EL (cell line): Measurements from ENCODE around the gene RAB8B.
A peak's percentile ranks its signal among the peaks of the same experiment; 100 is the strongest.
"Not testable (repeated sequence)": the region's sequence is repeated elsewhere in the genome, so short reads cannot be mapped to it uniquely, and the experiment has no call there.

ENCODE experiments used
- DNase-seq: peaks from one replicate; pipeline ENCODE4 v3.0.0-alpha.2; 2016

The RAB8B gene

DNA sequence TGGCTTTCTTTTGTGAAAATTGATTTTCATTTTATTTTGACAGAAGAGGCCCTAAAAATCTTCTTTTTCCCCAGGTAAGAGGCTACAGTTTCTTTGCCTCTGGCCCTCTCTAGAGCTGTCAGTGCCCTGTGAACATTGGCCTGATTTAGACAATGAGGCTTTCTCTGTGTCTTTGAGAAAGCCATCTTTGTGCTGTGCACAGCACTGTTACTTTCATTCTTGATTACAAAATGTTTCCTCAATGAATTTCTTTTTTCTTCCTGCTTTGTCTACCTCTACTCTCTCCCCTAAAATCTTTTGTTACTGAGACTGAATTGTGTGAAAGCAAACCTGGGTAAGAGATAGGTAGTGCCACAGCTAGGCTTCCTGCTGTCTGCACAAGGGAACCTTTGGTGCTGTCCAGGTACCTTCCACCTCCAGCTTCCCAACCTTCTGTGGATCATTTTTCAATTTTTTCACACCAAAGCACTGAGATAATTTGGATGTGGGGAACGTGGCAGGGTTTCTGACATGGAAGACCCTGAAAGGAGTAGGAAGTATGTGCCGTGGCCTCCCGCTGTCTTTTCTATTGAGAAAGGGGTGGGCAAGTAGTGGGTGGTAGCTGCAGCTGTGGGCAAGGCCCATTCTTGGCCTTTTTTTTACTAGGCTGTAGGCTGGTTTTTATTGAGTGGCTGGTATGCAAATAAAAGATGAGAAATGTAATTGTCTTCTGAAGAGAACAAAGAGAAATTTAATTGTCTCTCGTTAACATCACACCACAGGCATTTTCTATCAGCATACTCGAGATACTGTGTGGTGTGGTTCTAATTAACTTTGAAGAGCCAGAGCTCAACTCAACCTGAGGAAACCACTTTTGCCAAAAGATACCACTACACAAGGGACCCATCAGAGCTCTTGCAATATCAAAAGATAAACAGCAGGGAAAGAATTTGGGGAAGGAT is 21.0 kb downstream of the RAB8B start:
- no peak for DNase-seq

GRCh38 chr15:63211092-63211490 is 21.7 kb downstream of the RAB8B start:
- DNase-seq = no peak

- DNase-seq = no peak
These were observed 22.1 kb downstream of the RAB8B start for GRCh38 chr15:63211549-63211948.

DNA sequence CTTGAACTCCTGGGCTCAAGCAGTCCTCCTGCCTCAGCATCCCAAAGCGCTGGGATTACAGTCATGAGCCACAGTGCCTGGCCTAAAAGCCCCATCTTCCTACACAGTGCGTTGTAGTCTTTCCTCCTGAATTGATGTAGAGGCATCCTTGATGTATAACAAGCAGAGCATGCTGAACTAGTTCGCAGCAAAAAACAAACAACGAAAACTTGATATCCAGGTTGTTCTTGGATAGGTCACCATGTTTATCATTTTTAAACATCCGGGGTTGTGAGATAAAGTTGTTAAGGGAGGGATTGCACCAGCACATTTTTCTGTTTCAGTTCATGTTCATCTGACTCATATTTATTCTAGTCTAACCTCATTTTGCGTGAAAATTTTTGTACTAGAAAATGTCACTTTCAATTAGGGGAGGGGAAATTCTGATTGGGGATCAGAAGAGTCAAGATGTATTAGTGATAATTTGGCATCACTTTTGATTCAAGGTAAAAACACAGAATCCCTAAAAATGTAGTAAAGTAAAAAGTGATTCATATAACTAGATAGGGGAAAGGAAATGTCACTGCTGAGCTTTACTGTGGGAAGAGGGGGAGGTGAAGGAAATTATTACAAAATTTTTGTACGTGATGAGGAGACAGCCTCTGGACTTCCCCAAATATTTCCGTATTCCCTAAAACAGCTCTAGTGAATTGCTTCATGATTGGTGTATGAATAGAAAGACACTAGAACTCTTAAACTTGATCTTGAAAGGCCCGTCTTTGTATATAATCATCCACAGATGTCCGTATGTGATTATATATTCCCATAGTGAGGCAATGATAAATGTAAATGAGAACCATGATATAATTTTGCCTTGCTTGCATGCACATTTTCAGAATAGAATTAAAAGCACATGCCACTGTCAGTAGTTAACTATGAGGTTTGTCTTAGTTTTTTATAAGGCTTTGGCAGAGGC is 22.9 kb downstream of the RAB8B start:
- DNase-seq = peak; percentile 72

DNA sequence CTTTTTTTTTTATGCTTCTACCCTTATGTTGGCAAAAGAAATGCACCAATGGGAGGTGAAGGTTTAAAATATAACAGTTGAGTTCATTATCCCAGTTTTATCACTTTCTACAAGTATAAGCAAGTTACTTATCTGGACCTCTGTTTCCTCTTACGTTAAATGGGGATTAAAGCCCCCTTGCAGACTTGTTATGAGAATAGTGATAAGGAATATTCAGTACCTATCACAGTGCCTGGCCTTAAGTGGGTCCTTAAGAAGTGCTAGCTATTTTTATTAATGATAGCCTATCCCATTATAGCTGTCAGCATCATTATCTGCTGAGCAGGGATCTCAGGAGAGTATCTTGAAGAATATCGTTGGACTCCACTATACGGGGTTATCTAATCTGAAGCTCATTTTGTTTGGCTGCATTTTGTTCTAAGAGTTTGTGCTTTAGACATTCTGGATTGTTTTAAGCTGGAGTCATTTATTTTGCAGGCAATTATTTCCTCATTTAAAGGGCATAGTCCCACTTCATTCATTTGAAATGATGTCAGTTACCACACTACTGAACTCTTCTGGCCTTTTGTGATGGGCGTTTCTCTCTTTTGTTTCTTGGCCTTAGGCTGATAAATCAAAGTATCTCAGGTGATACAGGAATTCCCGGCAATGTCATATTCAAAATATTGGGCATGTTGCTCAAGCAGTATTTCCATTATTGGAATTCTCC is 28.8 kb downstream of the RAB8B start:
- peak; percentile 79 for DNase-seq

- DNase-seq = no peak
These were observed 29.8 kb downstream of the RAB8B start for GRCh38 chr15:63219196-63219710.

GRCh38 chr15:63221346-63221745 is 31.9 kb downstream of the RAB8B start:
- DNase-seq = peak; percentile 43

GRCh38 chr15:63223463-63223862 is 34.1 kb downstream of the RAB8B start:
- no peak for DNase-seq

GRCh38 chr15:63225381-63225780 is 36.0 kb downstream of the RAB8B start:
- DNase-seq = no peak

DNA sequence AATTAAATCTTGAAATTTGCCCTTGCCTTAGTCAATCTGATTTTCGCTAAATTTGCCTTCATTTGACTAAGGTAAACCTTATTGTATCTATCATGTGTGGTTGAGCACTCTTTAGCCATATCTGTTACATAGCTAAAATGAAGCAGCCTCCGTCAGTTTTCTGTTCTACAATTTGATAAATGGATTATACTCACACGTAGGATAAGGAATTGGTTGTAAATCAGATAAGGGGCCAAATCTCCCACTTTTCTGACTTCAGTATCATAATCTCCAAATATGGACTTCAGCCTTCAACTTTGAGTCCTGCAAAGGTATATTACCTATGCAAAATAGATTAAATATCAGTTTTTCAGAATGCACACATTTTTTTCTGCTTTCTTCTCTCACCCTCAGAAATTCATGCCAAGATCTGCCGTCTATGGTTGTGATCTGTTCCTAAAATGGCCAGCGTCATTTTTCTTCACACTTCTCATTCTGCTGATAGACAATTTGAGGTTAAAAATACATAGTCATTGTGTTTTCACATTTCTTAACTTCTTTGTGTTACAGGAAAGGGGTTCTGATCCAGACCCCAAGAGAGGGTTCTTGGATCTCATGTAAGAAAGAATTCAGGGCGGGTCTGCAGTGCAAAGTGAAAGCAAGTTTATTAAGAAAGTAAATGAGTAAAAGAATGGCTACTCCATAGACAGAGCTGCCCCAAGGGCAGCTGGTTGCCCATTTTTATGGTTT is 36.9 kb downstream of the RAB8B start:
- no peak for DNase-seq

DNA sequence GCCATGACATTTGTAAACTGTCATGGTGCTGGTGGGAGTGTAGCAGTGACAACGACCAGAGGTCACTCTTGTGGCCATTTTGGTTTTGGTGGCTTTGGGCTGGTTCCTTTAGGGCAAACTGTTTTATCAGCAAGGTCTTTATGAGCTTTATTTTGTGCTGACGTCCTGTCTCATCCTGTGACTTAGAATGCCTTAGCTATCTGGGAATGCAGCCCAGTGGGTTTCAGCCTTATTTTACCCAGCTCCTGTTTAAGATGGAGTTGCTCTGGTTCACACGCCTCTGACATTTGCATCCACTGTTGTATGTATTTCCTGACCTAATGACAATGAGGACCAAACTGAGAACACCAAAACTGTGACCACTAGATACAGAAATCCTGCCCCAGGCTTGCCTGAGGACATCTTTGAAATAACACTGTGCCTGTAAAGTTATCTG is 37.6 kb downstream of the RAB8B start:
- DNase-seq = no peak

DNA sequence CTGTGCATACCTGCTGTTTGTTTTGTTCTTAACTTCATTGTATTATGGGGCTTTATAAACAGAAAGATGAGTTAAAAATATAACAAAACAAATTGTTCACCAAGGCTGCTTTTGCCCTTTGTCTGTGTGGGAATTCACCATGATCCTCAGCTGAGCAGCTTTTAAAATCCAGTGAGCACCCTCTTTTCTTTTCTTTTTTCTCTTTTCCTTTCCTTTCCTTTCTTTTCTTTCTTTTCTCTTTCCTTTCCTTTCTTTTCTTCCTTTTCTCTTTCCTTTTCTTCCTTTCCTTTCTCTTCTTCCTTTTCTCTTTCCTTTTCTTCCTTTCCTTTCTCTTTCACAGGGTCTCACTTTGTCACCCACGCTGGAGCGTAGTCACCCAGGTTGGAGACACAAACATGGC is 38.3 kb downstream of the RAB8B start:
- no peak for DNase-seq

DNA sequence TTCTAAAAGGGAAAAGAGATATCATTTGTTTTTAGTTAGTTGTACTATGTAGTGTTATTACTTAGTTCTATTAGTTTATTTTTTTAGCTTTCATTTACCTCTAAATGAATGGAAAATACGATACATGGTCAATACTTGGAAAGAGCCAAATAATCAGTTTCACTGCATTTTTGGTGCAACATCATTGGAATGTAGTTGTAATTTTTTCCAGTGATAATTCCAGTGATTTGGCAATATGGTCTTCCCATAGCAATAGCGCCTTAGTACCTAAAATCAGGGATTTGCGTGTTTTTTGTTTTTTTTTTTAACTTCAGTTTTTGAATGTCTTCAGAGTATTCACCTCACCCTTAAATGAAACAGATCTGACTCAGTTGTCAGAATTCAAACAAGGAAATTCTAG is 41.8 kb downstream of the RAB8B start:
- no peak for DNase-seq

DNA sequence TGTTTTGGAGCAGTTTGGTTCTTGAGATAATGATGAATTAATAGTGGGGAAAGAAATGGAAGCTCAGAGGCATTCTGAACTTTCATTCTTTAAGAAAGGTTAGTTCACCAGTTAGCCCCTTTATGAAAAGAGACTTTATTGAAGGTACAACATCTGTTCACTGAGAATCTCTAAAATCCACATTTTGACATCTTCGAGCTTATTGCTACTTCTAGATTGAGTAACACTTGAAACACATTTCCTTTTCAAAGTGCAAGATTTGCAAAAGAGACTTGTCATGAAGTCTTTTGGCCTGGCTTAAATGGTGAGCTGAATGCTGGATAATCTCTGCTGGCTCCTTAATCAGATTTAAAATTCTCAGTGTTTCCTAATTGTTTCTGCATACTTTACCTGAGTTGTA is 42.3 kb downstream of the RAB8B start:
- DNase-seq = no peak

DNA sequence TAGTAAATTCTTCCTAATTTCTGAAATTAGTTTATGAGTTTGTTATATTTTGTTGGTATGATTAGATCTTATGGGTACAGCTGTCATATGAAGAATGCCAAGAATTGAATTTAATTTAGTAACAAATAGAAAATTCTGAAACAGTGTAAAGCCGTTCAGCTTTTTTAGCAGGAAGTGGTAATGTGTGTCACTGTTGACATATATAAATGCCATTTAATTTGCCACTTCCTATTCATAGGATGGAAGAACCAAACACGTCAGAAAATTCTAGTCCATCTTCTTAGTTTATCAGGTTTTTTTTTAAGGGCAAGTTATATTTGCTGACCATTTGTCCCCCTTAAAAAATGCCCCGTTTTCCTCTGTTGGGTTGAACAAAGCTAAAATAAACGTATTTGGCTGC is 43.0 kb downstream of the RAB8B start:
- peak; percentile 42 for DNase-seq

DNA sequence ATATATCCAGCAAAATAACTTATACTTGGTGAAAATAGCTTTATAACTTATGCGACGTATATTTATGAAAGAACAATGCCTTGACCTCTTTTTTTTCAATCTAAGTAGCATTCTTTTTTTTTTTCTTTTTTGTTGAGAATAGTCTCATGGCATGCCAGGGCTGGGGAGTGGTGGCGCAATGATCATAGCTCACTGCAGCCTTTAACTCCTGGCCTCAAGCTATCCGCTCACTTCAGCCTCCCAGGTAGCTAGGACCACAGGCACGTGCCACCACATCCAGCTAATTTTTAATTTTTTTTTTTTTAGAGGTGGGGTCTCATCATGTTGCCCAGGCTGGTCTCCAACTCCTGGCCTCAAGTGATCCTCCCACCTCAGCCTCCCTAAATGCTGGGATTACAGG is 43.5 kb downstream of the RAB8B start:
- no peak for DNase-seq

DNA sequence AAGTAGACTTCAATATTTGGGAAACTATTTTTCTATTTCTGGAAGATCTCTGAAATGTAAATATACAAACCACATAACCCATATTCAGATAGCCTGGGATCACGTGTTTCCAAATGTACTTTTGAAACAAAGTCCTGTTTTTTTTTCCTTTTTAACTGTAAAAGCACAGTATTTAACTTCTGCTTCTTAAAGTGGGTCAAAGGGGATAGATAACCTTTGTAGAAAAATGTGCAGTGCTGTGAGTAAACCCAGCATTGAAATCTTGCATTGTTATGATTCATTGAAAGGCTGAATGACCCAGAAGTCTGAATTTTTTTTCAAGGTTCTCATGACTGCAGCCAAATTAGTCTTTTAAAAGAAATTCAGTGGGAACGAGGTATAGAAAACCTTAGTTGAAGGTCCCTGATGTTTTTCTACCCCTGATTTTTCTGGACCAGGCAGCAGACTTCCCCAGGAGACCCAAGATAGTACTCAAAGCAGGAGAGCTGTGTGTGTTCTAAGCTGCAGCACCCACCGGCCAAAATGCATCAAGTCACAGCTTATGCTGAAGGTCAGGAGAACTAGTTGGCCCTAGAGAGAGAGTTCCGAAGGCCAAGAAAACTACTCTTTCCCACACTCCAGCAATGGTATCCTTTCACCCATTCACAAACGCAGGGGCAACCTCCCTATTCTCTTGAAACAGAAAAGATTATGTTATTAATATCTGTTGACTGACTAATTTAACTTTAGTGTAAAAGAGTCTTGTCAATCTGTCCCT is 44.4 kb downstream of the RAB8B start:
- DNase-seq = peak; percentile 67

- peak; percentile 56 for DNase-seq
These were observed 45.1 kb downstream of the RAB8B start for GRCh38 chr15:63234451-63234870.

GRCh38 chr15:63236272-63236671 is 46.9 kb downstream of the RAB8B start:
- DNase-seq = peak; percentile 82

DNA sequence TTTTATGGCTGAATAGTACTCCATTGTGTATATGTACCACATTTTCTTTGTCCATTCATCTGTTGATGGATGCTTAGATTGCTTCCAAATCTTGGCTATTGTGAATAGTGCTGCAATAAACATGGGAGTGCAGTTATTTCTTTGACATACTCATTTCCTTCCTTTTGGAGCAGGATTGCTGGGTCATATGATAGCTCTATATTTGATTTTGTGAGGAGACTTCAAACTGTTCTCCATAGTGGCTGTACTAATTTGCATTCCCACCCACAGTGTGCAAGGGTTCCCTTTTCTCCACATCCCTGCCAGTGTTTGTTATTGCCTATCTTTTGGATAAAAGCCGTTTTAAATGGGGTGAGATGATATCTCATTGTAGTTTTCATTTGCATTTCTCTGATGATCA is 47.7 kb downstream of the RAB8B start:
- DNase-seq = not testable (repeated sequence)

- DNase-seq = no peak
These were observed 48.8 kb downstream of the RAB8B start for GRCh38 chr15:63238171-63238570.
